Common myeloid progenitor, CD34-positive (primary cell): ENCODE results near the gene FAM124B.
A peak's percentile ranks its signal among the peaks of the same experiment; 100 is the strongest.

Source experiments
- CTCF ChIA-PET: fragments of 350-600 bp; sonication (Branson Sonifier 250); formaldehyde crosslinking; loops from one replicate; lab custom pipeline; 2021; ENCODE audit warnings: antibody characterized with exemption; lab: Charles Lee
- POLR2A ChIA-PET: fragments of 350-600 bp; sonication (Branson Sonifier 250); formaldehyde crosslinking; loops from one replicate; lab custom pipeline; 2021; ENCODE audit warnings: antibody characterized with exemption; lab: Charles Lee
- DNase-seq, 3 donors: peaks; one replicate each; pipeline versions ENCODE4 v3.0.0 to v3.0.0-alpha.2; 2013
- H3K27ac ChIP-seq, 2 experiments: 1 replicate in 1 of 2; 2 replicates in 1 of 2; pipeline ENCODE4 v1.7.0; 2013; ENCODE audit warnings: inconsistent platforms in 2 of 2, low read length in 2 of 2, mild to moderate bottlenecking in 2 of 2, low read depth in 1 of 2, moderate library complexity in 1 of 2; ENCODE audit not compliant: severe bottlenecking in 2 of 2, insufficient read depth in 1 of 2, poor library complexity in 1 of 2
- H3K27me3 ChIP-seq, 5 experiments: replicated peaks in 2 of 5; 1 replicate in 3 of 5; 2 replicates in 2 of 5; pipeline versions ENCODE4 v1.6.1 to v1.7.0; 2013; ENCODE audit warnings: low read length in 4 of 5, mild to moderate bottlenecking in 2 of 5, moderate library complexity in 2 of 5, inconsistent platforms in 1 of 5; ENCODE audit not compliant: insufficient read depth in 5 of 5, control insufficient read depth in 4 of 5
- H3K36me3 ChIP-seq, 4 experiments: 1 replicate in 2 of 4; 2 replicates in 2 of 4; pipeline versions ENCODE4 v1.6.1 to v1.7.0; 2013; ENCODE audit warnings: low read length in 3 of 4, control low read depth in 1 of 4, mild to moderate bottlenecking in 1 of 4; ENCODE audit not compliant: control insufficient read depth in 4 of 4, insufficient read depth in 4 of 4
- H3K4me1 ChIP-seq, 4 experiments: 1 replicate in 3 of 4; 2 replicates in 1 of 4; pipeline versions ENCODE4 v1.6.1 to v1.7.1; 2013; ENCODE audit warnings: low read length in 3 of 4, mild to moderate bottlenecking in 3 of 4, control low read depth in 1 of 4, inconsistent platforms in 1 of 4, moderate library complexity in 1 of 4; ENCODE audit not compliant: control insufficient read depth in 4 of 4, insufficient read depth in 4 of 4; ENCODE audit errors: control extremely low read depth in 1 of 4
- H3K4me3 ChIP-seq, 7 experiments: 1 replicate in 4 of 7; 2 replicates in 3 of 7; pipeline versions ENCODE4 v1.5.1 to v1.7.0; 2013; ENCODE audit warnings: mild to moderate bottlenecking in 7 of 7, low read length in 6 of 7, moderate library complexity in 6 of 7, inconsistent platforms in 2 of 7, low read depth in 2 of 7, control low read depth in 1 of 7; ENCODE audit not compliant: insufficient read depth in 4 of 7, control insufficient read depth in 1 of 7; ENCODE audit errors: extremely low read depth in 1 of 7
- H3K9me3 ChIP-seq, 5 experiments: 1 replicate in 4 of 5; 2 replicates in 1 of 5; pipeline versions ENCODE4 v1.6.1 to v1.7.1; 2013; ENCODE audit warnings: low read length in 4 of 5, mild to moderate bottlenecking in 2 of 5, inconsistent platforms in 1 of 5, low read depth in 1 of 5, moderate library complexity in 1 of 5; ENCODE audit not compliant: control insufficient read depth in 4 of 5, insufficient read depth in 2 of 5; ENCODE audit errors: control extremely low read depth in 1 of 5
- WGBS: methylation state at CpG from one replicate; pipeline ENCODE4 v1.1.5; 2013; ENCODE audit not compliant: insufficient coverage; 5-methylcytosine and 5-hydroxymethylcytosine counted together

Gene FAM124B

DNA sequence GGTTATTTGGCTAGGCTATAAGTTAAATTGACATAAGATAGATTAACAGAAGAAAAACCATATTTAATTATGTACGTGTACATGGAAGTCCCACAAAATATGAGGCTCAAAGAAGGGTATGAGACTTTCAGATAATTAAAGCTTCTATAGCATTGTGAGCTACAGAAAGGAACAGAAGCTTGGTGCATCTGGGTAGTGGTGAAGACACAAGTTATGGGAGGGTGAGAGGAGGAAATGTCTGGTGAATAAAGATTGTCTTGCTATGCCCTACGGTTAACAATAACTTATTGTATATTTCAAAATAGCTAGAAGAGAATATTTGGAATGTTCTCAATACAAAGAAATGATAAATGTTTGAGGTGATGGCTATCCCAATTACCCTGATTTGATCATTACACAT lies 6.8 kb upstream of the FAM124B start:
- no peaks in the 10 kb centered on the region for H3K36me3 ChIP-seq
- peak in 2 of 3 donors; percentile 79 to 93 for DNase-seq
- no peak overlapping the region for H3K27ac ChIP-seq
- WGBS = no CpG with 5 or more reads among the region's 2 CpGs
- no peaks in the 10 kb centered on the region for H3K27me3 ChIP-seq
- peaks cover 7 to 50% (median 31%) of the 10 kb centered on the region in 4 experiments for H3K4me1 ChIP-seq
- peaks cover 0 to 3% (median 0%) of the 10 kb centered on the region in 5 experiments for H3K9me3 ChIP-seq
- POLR2A ChIA-PET = interaction anchor here (0.7 kb wide), 1 partner anchor 34 kb away, joined by 5 read pairs; no protein-coding TSS in a partner anchor
- H3K4me3 ChIP-seq = no peak overlapping the region
- CTCF ChIA-PET = interaction anchor here (0.9 to 2.7 kb wide), 10 partner anchors 8 to 41 kb away, joined by 3 to 10 read pairs (median 4); no protein-coding TSS in a partner anchor

DNA sequence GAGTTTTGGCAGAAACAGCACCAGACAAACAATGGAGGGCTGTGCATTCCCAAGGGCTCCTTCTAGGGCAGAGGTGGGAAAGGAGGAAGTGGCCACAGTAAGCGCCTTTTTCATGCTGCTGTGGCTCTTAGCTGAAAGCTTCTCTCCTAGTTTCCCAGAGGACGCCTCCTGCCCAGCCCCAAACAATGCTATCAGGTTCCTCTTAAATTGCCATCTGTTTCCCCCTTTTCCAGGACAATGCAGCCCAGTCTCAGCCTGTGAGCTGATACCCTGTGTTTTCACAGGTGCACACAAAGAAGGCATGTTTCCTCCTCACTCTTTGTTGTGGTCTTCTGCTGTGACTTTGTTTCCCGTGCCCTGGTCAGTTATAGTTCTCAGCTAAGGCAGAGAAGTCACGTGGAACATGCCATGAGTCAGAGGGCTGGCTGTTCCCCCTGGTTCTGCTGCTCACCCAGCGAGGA lies 5.4 kb upstream of the FAM124B start:
- 8% methylated on average over 4 of the region's 5 CpGs for WGBS

DNA sequence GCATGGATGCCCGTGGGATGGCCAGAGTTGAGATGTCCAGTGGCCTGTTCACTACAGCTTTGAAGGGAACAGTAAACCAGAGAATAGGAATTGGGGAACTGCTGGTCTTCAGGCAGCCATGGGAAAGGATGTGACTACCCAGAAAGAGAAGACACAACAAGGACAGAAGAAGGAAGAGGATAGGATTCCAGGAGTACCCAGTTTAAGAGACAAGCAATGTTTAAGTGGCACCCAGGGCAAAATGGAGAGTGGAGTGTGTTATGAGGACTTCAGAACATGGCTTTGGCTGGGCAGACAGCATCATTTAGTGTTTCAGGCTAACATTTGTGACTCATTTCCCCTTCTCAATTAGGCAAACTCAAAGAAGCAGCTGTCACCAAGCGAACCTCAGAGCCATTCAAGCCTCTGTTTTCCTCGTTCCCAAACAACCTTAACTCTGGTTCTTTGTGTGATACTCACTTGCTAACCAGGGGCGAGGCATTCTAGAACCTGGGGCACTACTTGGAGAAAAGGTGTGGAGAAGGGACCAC lies 4.0 kb upstream of the FAM124B start:
- Histone ChIP-seq H3K4me1 (peaks cover 17 to 67% (median 43%) of the 10 kb centered on the region in 4 experiments), H3K36me3 (no peaks in the 10 kb centered on the region), H3K9me3 (peaks cover 0 to 3% (median 0%) of the 10 kb centered on the region in 5 experiments), H3K4me3 (peak overlapping the region in 1 of 7 experiments; percentile 10), H3K27me3 (no peaks in the 10 kb centered on the region), H3K27ac (no peak overlapping the region)
- ChIA-PET CTCF (interaction anchor here (0.7 to 1.3 kb wide), 2 partner anchors 35 to 44 kb away, joined by 3 to 4 read pairs; no protein-coding TSS in a partner anchor), POLR2A (no interaction called here)
- WGBS = no CpG with 5 or more reads among the region's 4 CpGs
- DNase-seq = peak in 2 of 3 donors; percentile 79 to 89

More for the DNA sequence above, 5.4 kb upstream of the FAM124B start:
- Histone ChIP-seq H3K4me3 (no peak overlapping the region), H3K27me3 (no peaks in the 10 kb centered on the region), H3K4me1 (peaks cover 13 to 57% (median 33%) of the 10 kb centered on the region in 4 experiments), H3K36me3 (no peaks in the 10 kb centered on the region), H3K9me3 (peaks cover 0 to 3% (median 0%) of the 10 kb centered on the region in 5 experiments), H3K27ac (no peak overlapping the region)
- POLR2A ChIA-PET = no interaction called here
- peak in 2 of 3 donors; percentile 54 to 73 for DNase-seq
- CTCF ChIA-PET = interaction anchor here (0.6 to 2.7 kb wide), 8 partner anchors 15 to 464 kb away, joined by 3 to 10 read pairs (median 4); no protein-coding TSS in a partner anchor

DNA sequence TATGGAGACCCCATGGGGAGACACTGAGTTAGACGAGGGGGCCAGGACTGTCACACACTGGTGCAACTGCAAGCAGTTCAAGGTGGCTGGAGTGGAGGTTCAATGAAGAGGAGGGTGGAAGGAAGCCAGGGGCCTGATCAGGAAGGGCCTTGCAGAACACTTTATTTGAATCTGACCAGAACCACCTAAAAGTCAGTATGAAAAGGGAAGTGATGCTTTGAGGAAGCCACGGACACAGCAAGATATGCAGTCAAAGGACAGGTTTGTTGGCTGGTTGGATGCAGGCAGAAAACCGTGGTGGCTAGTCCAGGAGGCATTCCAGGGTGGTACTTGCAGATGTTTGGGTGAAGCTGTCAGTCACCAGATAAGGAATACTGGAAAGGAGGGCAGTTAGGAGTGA lies 3.5 kb upstream of the FAM124B start:
- CTCF ChIA-PET = interaction anchor here (0.7 to 1.3 kb wide), 3 partner anchors 24 to 44 kb away, joined by 3 to 4 read pairs (median 4); no protein-coding TSS in a partner anchor
- peak in 2 of 3 donors; percentile 72 to 83 for DNase-seq

DNA sequence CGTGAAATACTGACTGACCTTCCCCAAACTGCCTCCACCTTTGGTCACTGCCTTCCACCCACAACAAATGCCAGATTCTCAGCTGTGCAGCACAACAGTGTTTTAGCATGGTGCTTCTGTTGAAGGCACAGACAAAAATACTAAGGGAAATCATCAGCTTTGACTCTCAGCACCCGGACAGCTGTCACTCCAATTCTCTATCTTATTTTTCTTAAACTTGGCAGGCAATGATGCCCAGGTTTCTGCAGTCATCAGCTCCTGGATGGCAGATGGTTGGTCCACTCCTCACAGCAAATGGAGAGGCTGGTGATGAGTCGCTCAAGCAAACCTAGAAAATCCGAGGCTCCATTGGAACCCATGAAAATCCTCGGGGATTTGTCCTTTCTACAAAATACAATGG lies 2.9 kb upstream of the FAM124B start:
- CTCF ChIA-PET = interaction anchor here (1.0 to 5.5 kb wide), 5 partner anchors 8 to 41 kb away, joined by 3 to 28 read pairs (median 7); no protein-coding TSS in a partner anchor
- H3K36me3 ChIP-seq = no peaks in the 10 kb centered on the region
- no peak for DNase-seq
- no peak overlapping the region for H3K4me3 ChIP-seq
- H3K27ac ChIP-seq = no peak overlapping the region
- POLR2A ChIA-PET = interaction anchor here (0.6 kb wide), 1 partner anchor 38 kb away, joined by 4 read pairs; no protein-coding TSS in a partner anchor
- H3K27me3 ChIP-seq = no peaks in the 10 kb centered on the region
- H3K4me1 ChIP-seq = peaks cover 23 to 78% (median 51%) of the 10 kb centered on the region in 4 experiments
- WGBS = 95% methylated on average over 4 of the region's 5 CpGs
- H3K9me3 ChIP-seq = peaks cover 0 to 3% (median 0%) of the 10 kb centered on the region in 5 experiments

More for the DNA sequence above, 3.5 kb upstream of the FAM124B start:
- Histone ChIP-seq H3K36me3 (no peaks in the 10 kb centered on the region), H3K9me3 (peaks cover 0 to 3% (median 0%) of the 10 kb centered on the region in 5 experiments), H3K27me3 (no peaks in the 10 kb centered on the region), H3K4me3 (peak overlapping the region in 2 of 7 experiments; percentile 10 to 14), H3K4me1 (peaks cover 20 to 72% (median 46%) of the 10 kb centered on the region in 4 experiments), H3K27ac (no peak overlapping the region)
- POLR2A ChIA-PET = no interaction called here
- WGBS = 8% methylated on average over 3 of the region's 3 CpGs

DNA sequence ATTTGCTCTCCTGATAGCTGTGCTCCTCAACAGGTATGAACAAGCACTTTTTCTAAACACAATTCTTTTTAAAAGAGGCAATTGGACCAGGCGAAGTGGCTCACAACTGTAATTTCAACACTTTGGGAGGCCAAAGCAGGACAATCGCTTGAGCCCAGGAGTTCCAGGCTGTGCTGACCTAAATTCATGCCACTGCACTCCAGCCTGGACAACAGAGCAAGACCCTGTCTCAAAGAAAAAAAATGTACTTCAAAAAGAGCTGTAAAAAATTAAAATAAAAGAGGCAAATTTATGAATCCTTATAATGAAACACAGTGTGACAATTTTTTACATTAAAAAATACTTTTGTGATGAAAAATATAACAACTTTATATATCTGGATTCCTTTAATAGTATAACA lies 1.8 kb upstream of the FAM124B start:
- DNase-seq = peak in 1 of 3 donors; percentile 24
- ChIA-PET POLR2A (no interaction called here), CTCF (interaction anchor here (0.7 to 5.5 kb wide), 7 partner anchors 9 to 248 kb away, joined by 3 to 28 read pairs (median 7); no protein-coding TSS in a partner anchor)
- Histone ChIP-seq H3K4me3 (no peak overlapping the region), H3K4me1 (peaks cover 26 to 83% (median 54%) of the 10 kb centered on the region in 4 experiments), H3K9me3 (peaks cover 0 to 3% (median 0%) of the 10 kb centered on the region in 5 experiments), H3K27me3 (no peaks in the 10 kb centered on the region), H3K36me3 (no peaks in the 10 kb centered on the region), H3K27ac (no peak overlapping the region)
- WGBS = 71% methylated on average over 2 of the region's 2 CpGs
